GM13976 (cell line): ENCODE data around the gene RBM47.
"Not testable (repeated sequence)": the region's sequence is repeated elsewhere in the genome, so short reads cannot be mapped to it uniquely, and the experiment has no call there.

Experiments used
- DNase-seq: peaks from one replicate; pipeline ENCODE4 v3.0.0; 2012; ENCODE audit warnings: low spot score
- CTCF ChIP-seq: IDR thresholded peaks from 2 replicates; pipeline ENCODE4 v1.5.1; 2012; ENCODE audit warnings: borderline replicate concordance, mild to moderate bottlenecking; ENCODE audit not compliant: insufficient read depth; ENCODE audit errors: extremely low read depth, missing control alignments, control extremely low read depth
- in situ Hi-C: fragments of 300-500 bp; cut with MboI; formaldehyde crosslinking; loops from one replicate; pipeline ENCODE4 v1.12.0; 2022; ENCODE audit warnings: low sequenced_read_pairs, mixed read lengths, inconsistent platforms; ENCODE audit not compliant: unreplicated experiment

RBM47 gene

GRCh38 chr4:40448875-40449274, 180.8 kb downstream of the RBM47 start:
- no peak for TF ChIP-seq CTCF
- in situ Hi-C loops: no loop called here
- DNase-seq: no peak

GRCh38 chr4:40446839-40447238, 182.8 kb downstream of the RBM47 start:
- in situ Hi-C loops: no loop called here
- DNase-seq: no peak
- no peak for TF ChIP-seq CTCF

- in situ Hi-C loops: not testable (repeated sequence)
Observed at GRCh38 chr4:40446261-40446750, 183.4 kb downstream of the RBM47 start.

GRCh38 chr4:40445671-40446070, 184.0 kb downstream of the RBM47 start:
- in situ Hi-C loops: no loop called here
- TF ChIP-seq CTCF: no peak
- no peak for DNase-seq

More at GRCh38 chr4:40446261-40446750, 183.4 kb downstream of the RBM47 start:
- not testable (repeated sequence) for DNase-seq

- in situ Hi-C loops: no loop called here
- DNase-seq: no peak
- no peak for TF ChIP-seq CTCF
Observed at GRCh38 chr4:40441430-40441829, 188.2 kb downstream of the RBM47 start.

- no peak for TF ChIP-seq CTCF
- in situ Hi-C loops: no loop called here
- no peak for DNase-seq
Observed at GRCh38 chr4:40439519-40439918, 190.1 kb downstream of the RBM47 start.

GRCh38 chr4:40438384-40439026, 191.2 kb downstream of the RBM47 start:
- DNase-seq: no peak
- TF ChIP-seq CTCF: no peak
- in situ Hi-C loops: no loop called here
